Mesenchymal stem cell (in vitro differentiated cells and primary cell): ENCODE data around the gene THG1L.

Experiments used
- DNase-seq: peaks from one replicate; pipeline ENCODE4 v3.0.0-alpha.2; 2013
- H2AFZ ChIP-seq: one replicate; pipeline ENCODE4 v1.6.1; 2013; ENCODE audit warnings: low read depth, mild to moderate bottlenecking, control low read depth, inconsistent platforms, low read length, moderate library complexity
- H2AK5ac ChIP-seq: 2 replicates; pipeline ENCODE4 v1.6.1; 2013; ENCODE audit warnings: low read length, moderate library complexity, mild to moderate bottlenecking, inconsistent platforms; ENCODE audit not compliant: severe bottlenecking
- H2BK120ac ChIP-seq: one replicate; pipeline ENCODE4 v1.6.1; 2013; ENCODE audit warnings: low read depth, mild to moderate bottlenecking, inconsistent platforms, low read length, moderate library complexity
- H2BK12ac ChIP-seq, 2 experiments: one replicate each; pipeline ENCODE4 v1.6.1; 2013; ENCODE audit warnings: inconsistent platforms in 2 of 2, low read length in 2 of 2, mild to moderate bottlenecking in 2 of 2, moderate library complexity in 2 of 2, control low read depth in 1 of 2
- H2BK15ac ChIP-seq: one replicate; pipeline ENCODE4 v1.6.1; 2013; ENCODE audit warnings: mild to moderate bottlenecking, low read depth, inconsistent platforms; ENCODE audit not compliant: poor library complexity, severe bottlenecking
- H2BK5ac ChIP-seq: 2 replicates; pipeline ENCODE4 v1.6.1; 2013; ENCODE audit warnings: low read depth, mild to moderate bottlenecking, low read length, control low read depth, inconsistent platforms; ENCODE audit not compliant: poor library complexity, severe bottlenecking
- H3K14ac ChIP-seq, 2 experiments: one replicate each; pipeline ENCODE4 v1.6.1; 2013; ENCODE audit warnings: inconsistent platforms in 2 of 2, low read length in 2 of 2, control low read depth in 1 of 2, mild to moderate bottlenecking in 1 of 2, moderate library complexity in 1 of 2
- H3K18ac ChIP-seq, 2 experiments: one replicate each; pipeline ENCODE4 v1.6.1; 2013; ENCODE audit warnings: inconsistent platforms in 2 of 2, low read length in 2 of 2, control low read depth in 1 of 2, low read depth in 1 of 2, mild to moderate bottlenecking in 1 of 2
- H3K23ac ChIP-seq, 2 experiments: one replicate each; pipeline ENCODE4 v1.6.1; 2013; ENCODE audit warnings: inconsistent platforms in 2 of 2, low read length in 2 of 2, mild to moderate bottlenecking in 2 of 2, moderate library complexity in 2 of 2, control low read depth in 1 of 2
- H3K27ac ChIP-seq: 2 replicates; pipeline ENCODE4 v1.5.1; 2013; ENCODE audit warnings: mild to moderate bottlenecking, moderate library complexity, low read length, control low read depth, inconsistent platforms; ENCODE audit not compliant: poor library complexity, severe bottlenecking
- H3K27me3 ChIP-seq, 2 experiments: 2 replicates each; pipeline versions ENCODE4 v1.6.1 to v1.7.0; 2013; ENCODE audit warnings: low read length in 2 of 2, mild to moderate bottlenecking in 2 of 2, moderate library complexity in 2 of 2, control low read depth in 1 of 2, inconsistent platforms in 1 of 2; ENCODE audit not compliant: control insufficient read depth in 1 of 2, insufficient read depth in 1 of 2
- H3K36me3 ChIP-seq, 2 experiments: 2 replicates each; pipeline versions ENCODE4 v1.6.1 to v1.7.0; 2013; ENCODE audit warnings: low read length in 2 of 2, control low read depth in 1 of 2, inconsistent platforms in 1 of 2, low read depth in 1 of 2, mild to moderate bottlenecking in 1 of 2; ENCODE audit not compliant: insufficient read depth in 2 of 2, control insufficient read depth in 1 of 2
- H3K4ac ChIP-seq, 2 experiments: one replicate each; pipeline ENCODE4 v1.6.1; 2013; ENCODE audit warnings: inconsistent platforms in 2 of 2, low read length in 2 of 2, mild to moderate bottlenecking in 2 of 2, moderate library complexity in 2 of 2, control low read depth in 1 of 2, low read depth in 1 of 2
- H3K4me1 ChIP-seq: 2 replicates; pipeline ENCODE4 v1.6.1; 2013; ENCODE audit warnings: low read depth, low read length, control low read depth; ENCODE audit not compliant: control insufficient read depth, insufficient read depth
- H3K4me2 ChIP-seq: 2 replicates; pipeline ENCODE4 v1.6.1; 2013; ENCODE audit warnings: low read length, mild to moderate bottlenecking, inconsistent platforms; ENCODE audit not compliant: poor library complexity, severe bottlenecking
- H3K4me3 ChIP-seq, 2 experiments: 2 replicates each; pipeline versions ENCODE4 v1.5.1 to v1.7.0; 2013; ENCODE audit warnings: low read length in 2 of 2, mild to moderate bottlenecking in 2 of 2, control low read depth in 1 of 2, low read depth in 1 of 2; ENCODE audit not compliant: insufficient read depth in 1 of 2
- H3K79me1 ChIP-seq: replicated peaks from 2 replicates; pipeline ENCODE4 v1.6.1; 2013; ENCODE audit warnings: mild to moderate bottlenecking, control low read depth, low read length, inconsistent platforms; ENCODE audit not compliant: poor library complexity, severe bottlenecking
- H3K9ac ChIP-seq: 2 replicates; pipeline ENCODE4 v1.7.0; 2013; ENCODE audit warnings: mild to moderate bottlenecking, low read length, moderate library complexity
- H3K9me3 ChIP-seq: 2 replicates; pipeline ENCODE4 v1.7.0; 2013; ENCODE audit warnings: mild to moderate bottlenecking, low read length; ENCODE audit not compliant: control insufficient read depth
- H4K8ac ChIP-seq: one replicate; pipeline ENCODE4 v1.6.1; 2013; ENCODE audit warnings: inconsistent platforms, mild to moderate bottlenecking, low read length, moderate library complexity
- H4K91ac ChIP-seq: one replicate; pipeline ENCODE4 v1.6.1; 2013; ENCODE audit warnings: mild to moderate bottlenecking, low read length, inconsistent platforms
- WGBS: methylation state at CpG from one replicate; pipeline ENCODE4 v1.1.7; 2013; ENCODE audit warnings: mixed read lengths; 5-methylcytosine and 5-hydroxymethylcytosine counted together

THG1L gene

DNA sequence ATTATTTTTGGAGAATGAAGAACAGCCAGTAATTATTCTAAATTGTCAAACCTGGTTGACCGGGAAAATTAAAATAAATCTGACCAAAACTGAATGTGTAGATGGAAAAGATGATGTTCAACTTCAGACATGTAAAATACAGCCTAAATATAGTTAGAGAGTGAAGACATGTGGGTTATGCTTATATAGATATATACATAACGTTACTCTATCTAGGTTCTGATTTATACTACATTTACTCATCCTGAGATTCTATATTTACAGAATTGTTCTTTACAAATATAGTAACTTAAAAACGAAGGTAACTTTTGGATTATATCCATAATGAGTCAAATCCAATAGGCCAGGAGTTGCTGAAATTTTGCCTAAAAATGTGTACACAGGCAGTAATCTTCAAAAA is 20.8 kb upstream of the THG1L start:
- no peaks in the 10 kb centered on the region for H3K36me3 ChIP-seq
- H3K23ac ChIP-seq: no peak overlapping the region
- no peaks in the 10 kb centered on the region for H3K27me3 ChIP-seq

DNA sequence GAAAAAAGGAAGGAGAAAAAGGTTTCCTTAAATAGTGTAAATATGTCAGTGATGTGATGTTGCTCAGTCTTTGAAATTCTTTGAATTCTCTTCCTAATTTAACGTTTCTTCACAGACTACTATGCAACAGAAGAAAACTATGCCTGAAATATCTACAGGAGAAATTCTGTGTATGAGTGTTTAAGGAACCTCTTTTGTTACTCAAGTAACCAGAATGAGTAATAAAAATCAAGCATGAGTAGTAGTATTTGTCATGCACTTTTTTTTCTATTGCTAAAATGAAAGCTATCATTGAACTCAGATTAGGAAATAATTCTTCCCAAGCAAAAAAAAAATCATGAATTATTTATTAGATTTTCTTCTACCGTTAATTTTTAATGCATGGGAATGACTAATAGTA is 20.3 kb upstream of the THG1L start:
- Histone ChIP-seq H3K36me3 (no peaks in the 10 kb centered on the region), H3K4ac (no peak overlapping the region), H3K4me1 (no peaks in the 10 kb centered on the region), H2BK15ac (no peak overlapping the region), H3K9ac (peak overlapping the region; percentile 79), H3K4me3 (no peak overlapping the region), H3K23ac (no peak overlapping the region), H3K27ac (no peak overlapping the region), H2AK5ac (no peak overlapping the region), H2BK5ac (no peak overlapping the region), H4K91ac (no peak overlapping the region), H3K9me3 (no peaks in the 10 kb centered on the region), H3K14ac (no peak overlapping the region), H3K27me3 (no peaks in the 10 kb centered on the region), H3K18ac (no peak overlapping the region), H3K79me1 (no peaks in the 10 kb centered on the region), H3K4me2 (no peak overlapping the region), H2AFZ (no peak overlapping the region), H2BK120ac (no peak overlapping the region), H2BK12ac (no peak overlapping the region), H4K8ac (no peak overlapping the region)
- no CpG with 5 or more reads among the region's 2 CpGs for WGBS
- DNase-seq: no peak

More for the DNA sequence above, 20.8 kb upstream of the THG1L start:
- Histone ChIP-seq H2AFZ (no peak overlapping the region), H3K9me3 (no peaks in the 10 kb centered on the region), H3K4me3 (no peak overlapping the region), H3K4me2 (no peak overlapping the region), H3K27ac (no peak overlapping the region), H4K91ac (no peak overlapping the region), H2BK12ac (no peak overlapping the region), H3K18ac (no peak overlapping the region), H2AK5ac (no peak overlapping the region), H4K8ac (no peak overlapping the region), H3K4me1 (no peaks in the 10 kb centered on the region), H2BK5ac (no peak overlapping the region), H2BK120ac (no peak overlapping the region), H3K79me1 (no peaks in the 10 kb centered on the region), H3K9ac (peak overlapping the region; percentile 79), H2BK15ac (no peak overlapping the region), H3K4ac (no peak overlapping the region), H3K14ac (no peak overlapping the region)
- WGBS: 100% methylated on average over 1 of the region's 3 CpGs
- no peak for DNase-seq

DNA sequence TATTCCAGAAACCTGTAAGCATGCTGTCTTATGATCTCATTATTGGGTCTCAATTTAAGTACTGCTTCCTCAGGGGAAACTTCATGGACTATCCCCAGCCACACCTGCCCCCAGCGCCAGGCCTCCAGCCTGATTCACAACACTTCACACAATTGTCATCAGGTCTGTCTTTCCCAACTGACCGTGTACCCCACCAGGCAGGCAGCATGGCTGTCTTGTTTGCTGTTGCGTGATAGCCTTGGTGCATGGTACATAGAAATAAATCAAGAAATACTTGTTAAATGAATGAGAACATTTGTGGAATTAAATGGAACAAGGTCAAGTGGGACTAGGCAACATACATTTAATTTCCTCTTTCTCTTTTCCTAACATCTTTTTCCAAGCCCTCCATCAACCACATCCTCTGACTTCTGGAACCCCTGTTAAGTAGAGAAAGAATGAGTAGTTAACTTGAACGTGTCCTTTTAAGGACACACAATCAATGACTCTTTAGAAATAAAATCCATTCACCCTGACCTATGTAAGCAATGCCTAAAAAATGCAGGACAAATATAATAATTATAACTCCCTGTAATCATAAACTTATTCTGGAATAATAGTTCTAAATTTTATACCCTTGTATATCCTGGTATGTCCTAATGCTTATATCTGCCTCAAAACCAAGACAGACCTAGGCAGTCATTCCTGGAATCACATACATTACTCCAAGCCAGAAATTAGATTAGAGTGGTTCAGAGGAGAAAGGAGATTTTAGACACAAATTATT is 17.2 kb upstream of the THG1L start:
- Histone ChIP-seq H3K9ac (no peak overlapping the region), H3K4me2 (no peak overlapping the region), H3K27ac (no peak overlapping the region), H4K8ac (no peak overlapping the region), H2BK15ac (no peak overlapping the region), H2AFZ (no peak overlapping the region), H3K18ac (no peak overlapping the region), H2BK12ac (no peak overlapping the region), H3K9me3 (no peaks in the 10 kb centered on the region), H2BK120ac (no peak overlapping the region), H3K27me3 (no peaks in the 10 kb centered on the region), H3K79me1 (no peaks in the 10 kb centered on the region), H3K36me3 (no peaks in the 10 kb centered on the region), H3K4ac (no peak overlapping the region), H2AK5ac (no peak overlapping the region), H3K4me1 (no peaks in the 10 kb centered on the region), H3K4me3 (no peak overlapping the region), H4K91ac (no peak overlapping the region), H3K23ac (no peak overlapping the region), H3K14ac (no peak overlapping the region), H2BK5ac (no peak overlapping the region)
- peak; percentile 20 for DNase-seq
- 87% methylated on average over 3 of the region's 4 CpGs for WGBS

DNA sequence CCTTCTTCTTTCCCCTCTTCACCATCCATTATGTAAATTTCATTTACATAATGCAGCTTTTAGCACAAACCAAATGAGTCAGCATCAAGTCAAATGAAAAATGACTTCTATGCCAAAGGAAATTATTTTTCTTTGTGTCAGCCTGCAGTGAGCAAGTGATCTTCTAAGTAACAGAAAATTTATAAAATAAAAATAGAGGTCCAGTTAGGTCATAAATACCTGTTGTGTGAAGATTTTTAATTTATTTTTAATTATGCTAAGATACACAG is 16.7 kb upstream of the THG1L start:
- DNase-seq: no peak
- Histone ChIP-seq H3K27ac (no peak overlapping the region), H3K9ac (no peak overlapping the region), H2BK5ac (no peak overlapping the region), H3K4ac (no peak overlapping the region), H3K14ac (no peak overlapping the region), H3K4me2 (no peak overlapping the region), H2BK120ac (no peak overlapping the region), H3K4me3 (no peak overlapping the region), H3K18ac (no peak overlapping the region), H2BK15ac (no peak overlapping the region), H2BK12ac (no peak overlapping the region), H2AFZ (no peak overlapping the region), H3K27me3 (no peaks in the 10 kb centered on the region), H4K91ac (no peak overlapping the region), H2AK5ac (no peak overlapping the region), H3K9me3 (no peaks in the 10 kb centered on the region), H4K8ac (no peak overlapping the region), H3K36me3 (no peaks in the 10 kb centered on the region), H3K4me1 (no peaks in the 10 kb centered on the region), H3K23ac (no peak overlapping the region), H3K79me1 (no peaks in the 10 kb centered on the region)
